B cell (primary cell): ENCODE measurements around the gene PTPN14. TPM values are rescaled to one million over a fixed set of nuclear protein-coding genes. Genes with fewer than 3 reads are reported as not detected.

Experiments
- ATAC-seq: fragments of 200-7000 bp; cut with Tn5 transposase; one replicate; pipeline ENCODE4 v1.10.0; 2021; ENCODE audit warnings: low read depth, mild to moderate bottlenecking, moderate number of reproducible peaks, moderate library complexity
- CTCF ChIA-PET: fragments of 350-600 bp; sonication (Branson Sonifier 250); formaldehyde crosslinking; loops from one replicate; lab custom pipeline; 2021; ENCODE audit warnings: antibody characterized with exemption, inconsistent platforms; lab: Charles Lee
- POLR2A ChIA-PET: fragments of 350-600 bp; sonication (Branson Sonifier 250); formaldehyde crosslinking; loops from one replicate; lab custom pipeline; 2021; ENCODE audit warnings: antibody characterized with exemption; lab: Charles Lee
- DNase-seq: peaks from one replicate; pipeline ENCODE4 v3.0.0; 2013
- H2AFZ ChIP-seq: 2 replicates; pipeline ENCODE4 v1.6.1; 2012; ENCODE audit warnings: mild to moderate bottlenecking, low read depth, low read length; ENCODE audit not compliant: insufficient read depth, poor library complexity, severe bottlenecking
- H3K27ac ChIP-seq, 2 donors: 1 replicate in 1 of 2; 2 replicates in 1 of 2; pipeline ENCODE4 v1.5.1; 2012 to 2013; ENCODE audit warnings: low read length in 2 of 2, mild to moderate bottlenecking in 2 of 2, moderate library complexity in 1 of 2
- H3K27me3 ChIP-seq, 4 experiments: fragments of 200-600 bp in 1 of 4; sonication (generic) in 1 of 4; replicated peaks in 1 of 4; 1 replicate in 2 of 4; 2 replicates in 2 of 4; pipeline versions ENCODE4 v1.6.1 to v1.7.0; 2013 to 2016; ENCODE audit warnings: low read length in 3 of 4, mild to moderate bottlenecking in 2 of 4, mixed read lengths in 1 of 4, moderate library complexity in 1 of 4; ENCODE audit not compliant: insufficient read depth in 4 of 4, control insufficient read depth in 3 of 4; ENCODE audit errors: control extremely low read depth in 1 of 4
- H3K36me3 ChIP-seq, 2 experiments: replicated peaks in 1 of 2; 1 replicate in 1 of 2; 2 replicates in 1 of 2; pipeline versions ENCODE4 v1.6.1 to v1.7.1; 2013; ENCODE audit warnings: low read length in 1 of 2; ENCODE audit not compliant: insufficient read depth in 2 of 2, control insufficient read depth in 1 of 2; ENCODE audit errors: control extremely low read depth in 1 of 2, extremely low read depth in 1 of 2
- H3K4me1 ChIP-seq, 2 donors: fragments of 200-600 bp in 1 of 2; sonication (generic) in 1 of 2; 1 replicate in 1 of 2; 2 replicates in 1 of 2; pipeline versions ENCODE4 v1.5.1 to v1.6.1; 2013 to 2017; ENCODE audit warnings: low read length in 2 of 2; ENCODE audit not compliant: control insufficient read depth in 2 of 2, insufficient read depth in 2 of 2
- H3K4me2 ChIP-seq: replicated peaks from 2 replicates; pipeline ENCODE3; 2012; ENCODE audit warnings: mild to moderate bottlenecking, low read depth, low read length; ENCODE audit not compliant: poor library complexity, severe bottlenecking
- H3K4me3 ChIP-seq, 5 experiments: fragments of 200-600 bp in 1 of 5; sonication (generic) in 1 of 5; 1 replicate in 3 of 5; 2 replicates in 2 of 5; pipeline versions ENCODE4 v1.5.1 to v1.7.0; 2011 to 2016; ENCODE audit warnings: low read length in 4 of 5, mild to moderate bottlenecking in 4 of 5, low read depth in 2 of 5, control low read depth in 1 of 5, moderate library complexity in 1 of 5; ENCODE audit not compliant: insufficient read depth in 1 of 5; ENCODE audit errors: control extremely low read depth in 1 of 5, extremely low read depth in 1 of 5
- H3K79me2 ChIP-seq: fragments of 200-600 bp; sonication (generic); one replicate; pipeline ENCODE4 v1.6.0; 2016; ENCODE audit warnings: low read length; ENCODE audit not compliant: control insufficient read depth, insufficient read depth
- H3K9ac ChIP-seq: fragments of 200-600 bp; sonication (generic); 2 replicates; pipeline ENCODE4 v1.6.1; 2017; ENCODE audit warnings: mild to moderate bottlenecking, low read length, moderate library complexity
- H3K9me3 ChIP-seq, 3 donors: one replicate each; pipeline versions ENCODE4 v1.6.1 to v1.7.1; 2013; ENCODE audit warnings: low read length in 2 of 3; ENCODE audit not compliant: control insufficient read depth in 2 of 3, insufficient read depth in 1 of 3; ENCODE audit errors: control extremely low read depth in 1 of 3
- H4K20me1 ChIP-seq: 2 replicates; pipeline ENCODE4 v1.6.0; 2012; ENCODE audit warnings: mild to moderate bottlenecking, low read length; ENCODE audit not compliant: insufficient read depth, control insufficient read depth, poor library complexity, severe bottlenecking
- H3K27ac Mint-ChIP-seq: one replicate; pipeline ENCODE4 v1.8.0; 2021; ENCODE audit warnings: mixed read lengths
- H3K27me3 Mint-ChIP-seq: one replicate; pipeline ENCODE4 v1.8.0; 2021; ENCODE audit warnings: mixed read lengths
- H3K4me1 Mint-ChIP-seq: one replicate; pipeline ENCODE4 v1.8.0; 2021; ENCODE audit warnings: mixed read lengths
- H3K4me3 Mint-ChIP-seq: one replicate; pipeline ENCODE4 v1.8.0; 2021; ENCODE audit warnings: mixed read lengths
- H3K9me3 Mint-ChIP-seq: one replicate; pipeline ENCODE4 v1.8.0; 2022; ENCODE audit warnings: mixed read lengths; ENCODE audit not compliant: insufficient read depth
- CTCF ChIP-seq: fragments of 200-600 bp; IDR thresholded peaks from one replicate; pipeline ENCODE4 v1.8.0; 2022; ENCODE audit warnings: antibody characterized with exemption, mild to moderate bottlenecking
- EZH2 ChIP-seq: IDR thresholded peaks from 2 replicates; pipeline ENCODE4 v1.6.1; 2012; ENCODE audit warnings: borderline replicate concordance, low read depth, mild to moderate bottlenecking, moderate library complexity, low read length; ENCODE audit not compliant: insufficient read depth, poor library complexity, severe bottlenecking
- WGBS: methylation state at CpG from one replicate; pipeline ENCODE4 v1.1.5; 2013; ENCODE audit warnings: missing lambda C conversion rate; ENCODE audit not compliant: insufficient coverage; 5-methylcytosine and 5-hydroxymethylcytosine counted together
- intact Hi-C: fragments of 100-400 bp; cut with micrococcal nuclease; formaldehyde crosslinking; loops from one replicate; pipeline ENCODE4 v1.10.0; 2022
- polyA plus RNA-seq: library from polyadenylated mRNA; depleted of rRNA; stranded (reverse); fragments of >200 nt; gene quantifications from 2 replicates; pipeline ENCODE4 v1.2.3, GENCODE V29; 2012
- total RNA-seq, 2 donors: library from RNA; stranded (reverse); fragments of 120-200 nt in 1 of 2; gene quantifications; 1 replicate in 1 of 2; 2 replicates in 1 of 2; pipeline versions ENCODE4 v1.2.3 to v1.2.4, GENCODE V29; 2013 to 2022

Gene PTPN14
- total and polyA plus RNA-seq, 2 donors (not counting 1 experiment from before 2014, with no cell fraction given): under 0.01 TPM; not detected in 1

- Histone ChIP-seq H2AFZ (no peak overlapping the region), H3K9ac (no peak overlapping the region), H3K9me3 (no peaks in the 10 kb centered on the region), H3K79me2 (no peaks in the 10 kb centered on the region), H3K4me3 (no peak overlapping the region), H3K27me3 (no peaks in the 10 kb centered on the region), H3K36me3 (no peaks in the 10 kb centered on the region), H3K4me1 (peaks cover 0 to 2% of the 10 kb centered on the region in 2 donors), H3K4me2 (no peak overlapping the region), H4K20me1 (no peaks in the 10 kb centered on the region), H3K27ac (no peak overlapping the region)
- Mint-ChIP-seq H3K9me3 (no peaks in the 10 kb centered on the region), H3K4me1 (peaks cover 7% of the 10 kb centered on the region), H3K27ac (no peak overlapping the region), H3K27me3 (peaks cover 16% of the 10 kb centered on the region), H3K4me3 (no peak overlapping the region)
- ATAC-seq: no peak
- intact Hi-C loops: no loop called here
- no peak for DNase-seq
- WGBS: no CpG with 5 or more reads among the region's 3 CpGs
- ChIA-PET CTCF (no interaction called here), POLR2A (no interaction called here)
- no peak for TF ChIP-seq CTCF
- TF ChIP-seq EZH2: no peak
These were observed 30.7 kb downstream of the PTPN14 start for GRCh38 chr1:214520544-214521165.

GRCh38 chr1:214518361-214518760 lies 33.0 kb downstream of the PTPN14 start:
- Mint-ChIP-seq H3K9me3 (no peaks in the 10 kb centered on the region), H3K27ac (no peak overlapping the region), H3K4me1 (no peaks in the 10 kb centered on the region), H3K27me3 (peaks cover 12% of the 10 kb centered on the region), H3K4me3 (no peak overlapping the region)
- no peaks in the 10 kb centered on the region for H3K79me2 ChIP-seq
- H3K4me1 ChIP-seq: no peaks in the 10 kb centered on the region
- no peak for ATAC-seq
- DNase-seq: no peak
- no peak overlapping the region for H3K27ac ChIP-seq
- ChIA-PET POLR2A (no interaction called here), CTCF (no interaction called here)
- H3K36me3 ChIP-seq: no peaks in the 10 kb centered on the region
- TF ChIP-seq CTCF (no peak), EZH2 (no peak)
- no peak overlapping the region for H3K4me3 ChIP-seq
- no peak overlapping the region for H3K9ac ChIP-seq
- no peak overlapping the region for H3K4me2 ChIP-seq
- H2AFZ ChIP-seq: no peak overlapping the region
- no peaks in the 10 kb centered on the region for H3K27me3 ChIP-seq
- no peaks in the 10 kb centered on the region for H4K20me1 ChIP-seq
- H3K9me3 ChIP-seq: no peaks in the 10 kb centered on the region
- intact Hi-C loops: no loop called here
